PFSK-1 (cell line): ENCODE measurements around the gene PEX10.

Source experiments
- FOXP2 ChIP-seq: optimal IDR thresholded peaks from 2 replicates; pipeline ENCODE3; 2011; ENCODE audit warnings: borderline replicate concordance, control low read depth, inconsistent platforms; ENCODE audit not compliant: insufficient read depth; ENCODE audit errors: extremely low read length, extremely low read depth
- POLR2AphosphoS5 ChIP-seq: IDR thresholded peaks from 2 replicates; pipeline ENCODE4 v1.6.1; 2012; ENCODE audit warnings: low read depth, mild to moderate bottlenecking, control low read depth, low read length, moderate library complexity
- REST ChIP-seq, 2 experiments: IDR thresholded peaks; 2 replicates each; pipeline versions ENCODE4 v1.6.1 to v1.8.0; 2011 to 2012; ENCODE audit warnings: low read depth in 2 of 2, low read length in 2 of 2, control low read depth in 1 of 2, inconsistent platforms in 1 of 2, mild to moderate bottlenecking in 1 of 2, moderate library complexity in 1 of 2; ENCODE audit not compliant: insufficient read depth in 1 of 2
- SIN3A ChIP-seq: IDR thresholded peaks from 2 replicates; pipeline ENCODE4 v1.6.1; 2012; ENCODE audit warnings: mild to moderate bottlenecking, low read length, moderate library complexity, borderline replicate concordance; ENCODE audit not compliant: insufficient read depth
- TAF1 ChIP-seq: IDR thresholded peaks from 2 replicates; pipeline ENCODE4 v1.6.1; 2012; ENCODE audit warnings: low read length, control low read depth, borderline replicate concordance; ENCODE audit not compliant: insufficient read depth

DNA sequence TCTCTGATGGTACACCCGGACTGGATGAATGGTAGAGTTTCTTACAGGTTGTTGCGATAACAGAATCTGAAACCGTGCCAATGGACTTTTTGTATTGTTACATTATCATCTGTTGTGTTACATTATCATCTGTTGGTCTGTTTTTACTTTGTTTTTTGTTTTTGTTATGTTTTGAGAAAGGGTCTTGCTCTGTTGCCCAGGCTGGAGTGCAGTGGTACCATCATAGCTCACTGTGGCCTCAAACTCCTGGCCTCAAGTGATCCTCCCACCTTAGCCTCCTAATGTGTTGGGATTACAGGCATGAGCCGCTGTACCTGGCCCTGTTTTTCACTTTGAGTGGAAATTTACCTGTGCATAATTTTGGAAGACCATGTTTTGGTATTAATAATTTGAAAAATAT lies 10.2 kb upstream of the PEX10 start:
- no peak for TF ChIP-seq SIN3A
- no peak for TF ChIP-seq REST (IDR thresholded peaks at IDR 0.05; ENCODE audit: insufficient read depth in 1 of 2, low read depth in 2 of 2, low read length in 2 of 2)
- TF ChIP-seq TAF1, result no peak
- TF ChIP-seq POLR2AphosphoS5, result no peak
- TF ChIP-seq FOXP2, result no peak
